ENCODE measurements around the gene EPGN. TPM values are rescaled to one million over a fixed set of nuclear protein-coding genes. Genes with fewer than 3 reads are reported as not detected.

EPGN gene
- total RNA-seq = 0.32 and 0.61 TPM in 2 replicates

GRCh38 chr4:74308215-74308614 lies at the start of gene EPGN:
TSS of gene EPGN (plus strand) at chr4:74308470. CDS start at chr4:74308534, 64 bp downstream.

GRCh38 chr4:74364652-74365491 lies 56.6 kb downstream of the EPGN start, which contains the start of gene EREG:
TSS of gene EREG (plus strand) at chr4:74365145. CDS start at chr4:74365309, 164 bp downstream.

Other genes with a start within 250 kb of the EPGN start
- 4.5 and 5.3 TPM in 2 replicates for gene CXCL2, start 209.3 kb upstream of the EPGN start, total RNA-seq
- gene MTHFD2L, start 150.4 kb upstream of the EPGN start, total RNA-seq = 25.7 and 33.9 TPM in 2 replicates
- gene EREG, start 56.7 kb downstream of the EPGN start, total RNA-seq = under 0.01 TPM in 1 of 2 replicates, not detected in the other
- 0.32 TPM in 1 of 2 replicates, not detected in the other for gene AREG, start 136.7 kb downstream of the EPGN start, total RNA-seq

Data from epithelial cell of umbilical artery (primary cell).